WI38 (cell line): ENCODE results near the gene HEYL.

Experiments
- H3K4me3 ChIP-seq: 2 replicates; pipeline ENCODE4 v1.5.1; 2011; ENCODE audit warnings: low read depth, mild to moderate bottlenecking, control low read depth, low read length
- CTCF ChIP-seq: IDR thresholded peaks from 2 replicates; pipeline ENCODE4 v1.5.1; 2012; ENCODE audit warnings: low read depth, mild to moderate bottlenecking, control low read depth, low read length

HEYL gene

DNA sequence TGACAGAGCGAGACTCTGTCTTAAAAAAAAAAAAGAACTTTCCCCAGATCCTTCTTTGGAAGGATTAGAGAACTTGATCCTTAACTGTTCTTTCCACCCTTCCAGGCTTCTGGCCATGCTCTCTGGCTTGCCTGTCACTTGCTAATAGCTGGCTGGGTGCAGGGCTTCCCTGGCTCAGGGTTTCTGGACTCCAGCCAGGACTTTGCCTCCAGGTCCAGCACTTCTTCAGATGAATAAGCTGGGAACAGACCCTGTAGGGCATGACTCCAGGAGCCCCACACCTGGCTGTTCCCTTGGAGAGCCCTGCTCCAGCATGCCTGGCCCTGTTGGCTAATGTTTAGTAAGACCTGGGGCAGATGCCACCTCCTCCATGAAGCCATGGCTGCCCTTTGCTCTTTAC lies 35.8 kb upstream of the HEYL start:
- H3K4me3 ChIP-seq = no peak overlapping the region
- no peak for TF ChIP-seq CTCF

- no peak for TF ChIP-seq CTCF
- H3K4me3 ChIP-seq = no peak overlapping the region
Measured at GRCh38 chr1:39673215-39673614, 33.8 kb upstream of the HEYL start.

- 0 out of 2 replicates have a peak, but pooled peaks have one; percentile 25 for TF ChIP-seq CTCF
- H3K4me3 ChIP-seq = no peak overlapping the region
Measured at GRCh38 chr1:39672551-39672947, 33.1 kb upstream of the HEYL start.

GRCh38 chr1:39671793-39672550 lies 32.5 kb upstream of the HEYL start, which contains the start of gene NT5C1A:
TSS of gene NT5C1A (minus strand) at chr1:39672107. CDS start at chr1:39672038, 69 bp downstream.
- peak within 1 kb of the TSS; percentile 37 for H3K4me3 ChIP-seq

DNA sequence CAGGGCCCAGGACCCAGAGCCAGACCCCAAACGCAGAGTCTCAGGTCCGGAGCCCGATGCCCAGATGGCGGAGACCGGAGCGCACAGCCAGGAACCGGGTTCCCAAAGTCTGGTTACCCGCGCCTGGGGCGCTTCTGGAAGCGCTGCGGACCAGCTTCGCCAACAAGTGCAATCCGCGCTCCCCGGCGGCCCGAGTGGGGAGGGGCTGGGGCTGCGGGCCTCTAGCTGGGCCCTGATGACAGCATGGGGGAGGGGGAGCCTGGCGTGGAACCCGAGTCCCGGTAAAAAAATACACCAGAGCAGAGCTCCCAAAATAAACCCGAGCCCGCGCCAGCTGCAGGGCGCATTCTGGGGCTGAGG lies 32.0 kb upstream of the HEYL start:
- TF ChIP-seq CTCF = no peak
- peak overlapping the region; percentile 37 for H3K4me3 ChIP-seq

More at GRCh38 chr1:39671793-39672550, 32.5 kb upstream of the HEYL start, which contains the start of gene NT5C1A:
- no peak for TF ChIP-seq CTCF

DNA sequence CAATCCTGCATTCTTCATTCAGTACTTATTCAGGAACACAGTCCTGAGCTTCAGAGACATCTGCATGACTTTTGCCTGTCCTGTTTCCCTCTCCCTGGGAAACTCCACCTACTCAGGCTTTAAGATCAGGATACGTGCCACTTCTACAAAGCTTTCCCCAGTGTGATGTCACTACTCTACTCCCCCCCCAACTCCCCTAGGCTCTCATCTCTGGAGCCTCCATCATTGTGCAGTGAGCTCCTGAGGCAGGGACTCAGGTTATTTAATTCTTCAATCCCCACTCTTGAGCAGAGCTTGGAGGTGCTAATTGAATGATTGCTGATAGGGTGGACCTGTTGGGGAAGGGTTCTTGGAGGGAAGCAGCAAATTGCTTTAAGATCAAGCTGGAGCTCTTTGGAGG lies 31.2 kb upstream of the HEYL start:
- TF ChIP-seq CTCF = no peak
- no peak overlapping the region for H3K4me3 ChIP-seq

- TF ChIP-seq CTCF = no peak
- no peak overlapping the region for H3K4me3 ChIP-seq
Measured at GRCh38 chr1:39668894-39669293, 29.5 kb upstream of the HEYL start.
